NT2/D1 (cell line): Measurements from ENCODE around the gene GAN.
"Not testable (repeated sequence)": the region's sequence is repeated elsewhere in the genome, so short reads cannot be mapped to it uniquely, and the experiment has no call there.

Source experiments
- DNase-seq: peaks from one replicate; pipeline ENCODE4 v3.0.0-alpha.2; 2011; ENCODE audit warnings: low read depth, low spot score
- H3K27me3 ChIP-seq: 2 replicates; pipeline ENCODE4 v1.6.0; 2011; ENCODE audit warnings: mild to moderate bottlenecking; ENCODE audit not compliant: insufficient read length, insufficient read depth
- H3K36me3 ChIP-seq: 2 replicates; pipeline ENCODE4 v1.6.1; 2011; ENCODE audit warnings: mild to moderate bottlenecking, low read length, mixed read lengths; ENCODE audit not compliant: insufficient read depth, insufficient read length
- H3K4me1 ChIP-seq: 2 replicates; pipeline ENCODE4 v1.5.1; 2011; ENCODE audit not compliant: insufficient read depth, insufficient read length
- H3K4me3 ChIP-seq: 2 replicates; pipeline ENCODE4 v1.5.1; 2011; ENCODE audit warnings: low read depth; ENCODE audit not compliant: insufficient read length
- H3K9ac ChIP-seq: 2 replicates; pipeline ENCODE4 v1.6.0; 2011; ENCODE audit warnings: low read depth; ENCODE audit not compliant: insufficient read length
- H3K9me3 ChIP-seq: 2 replicates; pipeline ENCODE4 v1.5.1; 2011; ENCODE audit warnings: mild to moderate bottlenecking, low read length; ENCODE audit not compliant: insufficient read depth
- SUZ12 ChIP-seq: IDR thresholded peaks from 2 replicates; pipeline ENCODE4 v1.6.1; 2011; ENCODE audit not compliant: insufficient read length, insufficient read depth; ENCODE audit errors: extremely low read depth
- YY1 ChIP-seq: IDR thresholded peaks from 2 replicates; pipeline ENCODE4 v1.6.1; 2011; ENCODE audit not compliant: insufficient read length, insufficient read depth
- ZNF274 ChIP-seq: IDR thresholded peaks from 2 replicates; pipeline ENCODE4 v1.6.1; 2011; ENCODE audit warnings: mild to moderate bottlenecking, low read depth, low read length

GAN gene

GRCh38 chr16:81419806-81420205 is 105.0 kb downstream of the GAN start:
- H3K36me3 ChIP-seq, result no peaks in the 10 kb centered on the region
- DNase-seq, result no peak
- no peak for TF ChIP-seq YY1
- no peak for TF ChIP-seq SUZ12
- TF ChIP-seq ZNF274, result no peak
- H3K9me3 ChIP-seq, result no peaks in the 10 kb centered on the region
- no peak overlapping the region for H3K9ac ChIP-seq
- no peak overlapping the region for H3K4me3 ChIP-seq
- no peaks in the 10 kb centered on the region for H3K27me3 ChIP-seq
- peaks cover 12% of the 10 kb centered on the region for H3K4me1 ChIP-seq

GRCh38 chr16:81421126-81421525 is 106.4 kb downstream of the GAN start:
- Histone ChIP-seq H3K9ac (no peak overlapping the region), H3K36me3 (no peaks in the 10 kb centered on the region), H3K9me3 (no peaks in the 10 kb centered on the region), H3K4me3 (no peak overlapping the region), H3K4me1 (peaks cover 8% of the 10 kb centered on the region), H3K27me3 (no peaks in the 10 kb centered on the region)
- DNase-seq, result no peak
- TF ChIP-seq SUZ12, result no peak
- TF ChIP-seq ZNF274, result no peak
- TF ChIP-seq YY1, result no peak

GRCh38 chr16:81421536-81421935 is 106.8 kb downstream of the GAN start:
- H3K9me3 ChIP-seq, result no peaks in the 10 kb centered on the region
- peaks cover 6% of the 10 kb centered on the region for H3K4me1 ChIP-seq
- no peak overlapping the region for H3K9ac ChIP-seq
- no peak overlapping the region for H3K4me3 ChIP-seq
- no peak for DNase-seq
- no peaks in the 10 kb centered on the region for H3K36me3 ChIP-seq
- TF ChIP-seq ZNF274, result no peak
- no peak for TF ChIP-seq YY1
- no peak for TF ChIP-seq SUZ12
- H3K27me3 ChIP-seq, result no peaks in the 10 kb centered on the region

GRCh38 chr16:81422153-81422552 is 107.4 kb downstream of the GAN start:
- H3K9ac ChIP-seq, H3K9me3 ChIP-seq, H3K4me1 ChIP-seq, DNase-seq, H3K36me3 ChIP-seq, H3K4me3 ChIP-seq, H3K27me3 ChIP-seq: not testable (repeated sequence)

- TF ChIP-seq SUZ12 (no peak), ZNF274 (no peak), YY1 (no peak)
- Histone ChIP-seq H3K36me3 (no peaks in the 10 kb centered on the region), H3K4me1 (peaks cover 6% of the 10 kb centered on the region), H3K4me3 (no peak overlapping the region), H3K9ac (no peak overlapping the region), H3K9me3 (no peaks in the 10 kb centered on the region), H3K27me3 (no peaks in the 10 kb centered on the region)
- DNase-seq, result no peak
Observed at GRCh38 chr16:81424771-81425170, 110.0 kb downstream of the GAN start.

GRCh38 chr16:81427219-81427618 is 112.5 kb downstream of the GAN start:
- H3K9me3 ChIP-seq, result no peaks in the 10 kb centered on the region
- TF ChIP-seq SUZ12 (no peak), ZNF274 (no peak), YY1 (no peak)
- peaks cover 4% of the 10 kb centered on the region for H3K4me1 ChIP-seq
- DNase-seq, result no peak
- H3K36me3 ChIP-seq, result no peaks in the 10 kb centered on the region
- no peak overlapping the region for H3K4me3 ChIP-seq
- no peaks in the 10 kb centered on the region for H3K27me3 ChIP-seq
- no peak overlapping the region for H3K9ac ChIP-seq

- no peaks in the 10 kb centered on the region for H3K9me3 ChIP-seq
- no peaks in the 10 kb centered on the region for H3K27me3 ChIP-seq
- no peak for DNase-seq
- no peak for TF ChIP-seq ZNF274
- no peak for TF ChIP-seq SUZ12
- TF ChIP-seq YY1, result no peak
- H3K9ac ChIP-seq, result no peak overlapping the region
- peaks cover 9% of the 10 kb centered on the region for H3K4me1 ChIP-seq
- H3K36me3 ChIP-seq, result no peaks in the 10 kb centered on the region
- H3K4me3 ChIP-seq, result no peak overlapping the region
Observed at GRCh38 chr16:81429045-81429521, 114.3 kb downstream of the GAN start.

GRCh38 chr16:81431554-81432353 is 117.0 kb downstream of the GAN start:
- DNase-seq, result no peak
- H3K4me1 ChIP-seq, result peaks cover 9% of the 10 kb centered on the region
- no peak overlapping the region for H3K9ac ChIP-seq
- no peak overlapping the region for H3K4me3 ChIP-seq
- H3K9me3 ChIP-seq, result no peaks in the 10 kb centered on the region
- no peak for TF ChIP-seq YY1
- no peak for TF ChIP-seq SUZ12
- no peak for TF ChIP-seq ZNF274
- H3K36me3 ChIP-seq, result no peaks in the 10 kb centered on the region
- no peaks in the 10 kb centered on the region for H3K27me3 ChIP-seq
